Body of pancreas (tissue), 4 donors: Measurements from ENCODE around the gene ALPI. TPM values are rescaled to one million over a fixed set of nuclear protein-coding genes. Genes with fewer than 3 reads are reported as not detected.
"Not testable (repeated sequence)": the region's sequence is repeated elsewhere in the genome, so short reads cannot be mapped to it uniquely, and the experiment has no call there.

Experiments
- ATAC-seq: fragments of 150-250 bp; one replicate; pipeline ENCODE4 v1.9.1; 2016
- DNase-seq, 4 donors: peaks; one replicate each; pipeline ENCODE4 v3.0.0-alpha.2; 2019
- H3K27ac ChIP-seq, 4 donors: fragments of 200-600 bp; sonication (generic); 1 replicate in 3 of 4; 2 replicates in 1 of 4; pipeline versions ENCODE4 v1.5.1 to v1.6.1; 2016 to 2019; ENCODE audit warnings: mild to moderate bottlenecking in 1 of 4, mixed read lengths in 1 of 4, moderate library complexity in 1 of 4
- H3K27me3 ChIP-seq, 2 donors: fragments of 200-600 bp; sonication (generic); one replicate each; pipeline ENCODE4 v1.6.0; 2016; ENCODE audit warnings: mild to moderate bottlenecking in 1 of 2
- H3K36me3 ChIP-seq, 2 donors: fragments of 200-600 bp; sonication (generic); replicated peaks in 1 of 2; 2 replicates each; pipeline ENCODE4 v1.5.1; 2016; ENCODE audit warnings: low read depth in 2 of 2; ENCODE audit not compliant: insufficient read depth in 1 of 2
- H3K4me1 ChIP-seq: fragments of 200-600 bp; sonication (generic); one replicate; pipeline ENCODE4 v1.6.0; 2016
- H3K4me3 ChIP-seq, 2 donors: fragments of 200-600 bp; sonication (generic); 1 replicate in 1 of 2; 2 replicates in 1 of 2; pipeline ENCODE4 v1.5.1; 2016 to 2019
- H3K9me3 ChIP-seq, 3 donors: fragments of 200-600 bp; sonication (generic); 1 replicate in 2 of 3; 2 replicates in 1 of 3; pipeline ENCODE4 v1.5.1; 2016
- POLR2A ChIP-seq, 3 donors: fragments of 450-650 bp; IDR thresholded peaks; one replicate each; pipeline ENCODE4 v1.6.1; 2016; ENCODE audit warnings: antibody characterized with exemption in 3 of 3, mild to moderate bottlenecking in 2 of 3
- WGBS, 2 donors: methylation state at CpG; one replicate each; pipeline ENCODE4 v1.1.5; 2017; 5-methylcytosine and 5-hydroxymethylcytosine counted together
- intact Hi-C: fragments of 100-400 bp; cut with DNase I; formaldehyde crosslinking; loops from one replicate; pipeline ENCODE4 v1.15.1; 2023
- total RNA-seq, 2 donors: library from RNA; depleted of rRNA; stranded (reverse); fragments of >200 nt; gene quantifications; one replicate each; pipeline ENCODE4 v1.1.0, GENCODE V29; 2016
- TF ChIP-seq, protein P1 (sequence below), 7 experiments: fragments of 450-650 bp in 4 of 7; fragments of 200-600 bp in 3 of 7; sonication (generic) in 3 of 7; IDR thresholded peaks; one replicate each; pipeline ENCODE4 v1.5.1; 2016 to 2019; ENCODE audit warnings: antibody characterized with exemption in 7 of 7

The ALPI gene
- total RNA-seq, 2 donors from 2014 or later, result not detected

GRCh38 chr2:232438951-232439757 lies 16.8 kb upstream of the ALPI start:
- Histone ChIP-seq H3K27ac (no peak overlapping the region), H3K9me3 (no peaks in the 10 kb centered on the region), H3K36me3 (no peaks in the 10 kb centered on the region), H3K4me1 (peaks cover 12% of the 10 kb centered on the region), H3K4me3 (no peak overlapping the region), H3K27me3 (no peaks in the 10 kb centered on the region)
- intact Hi-C loops, result loop anchor here (10.0 kb wide), 1 partner anchor 514 kb away; the partner anchor contains the start of gene NPPC
- TF ChIP-seq, protein P1, sequence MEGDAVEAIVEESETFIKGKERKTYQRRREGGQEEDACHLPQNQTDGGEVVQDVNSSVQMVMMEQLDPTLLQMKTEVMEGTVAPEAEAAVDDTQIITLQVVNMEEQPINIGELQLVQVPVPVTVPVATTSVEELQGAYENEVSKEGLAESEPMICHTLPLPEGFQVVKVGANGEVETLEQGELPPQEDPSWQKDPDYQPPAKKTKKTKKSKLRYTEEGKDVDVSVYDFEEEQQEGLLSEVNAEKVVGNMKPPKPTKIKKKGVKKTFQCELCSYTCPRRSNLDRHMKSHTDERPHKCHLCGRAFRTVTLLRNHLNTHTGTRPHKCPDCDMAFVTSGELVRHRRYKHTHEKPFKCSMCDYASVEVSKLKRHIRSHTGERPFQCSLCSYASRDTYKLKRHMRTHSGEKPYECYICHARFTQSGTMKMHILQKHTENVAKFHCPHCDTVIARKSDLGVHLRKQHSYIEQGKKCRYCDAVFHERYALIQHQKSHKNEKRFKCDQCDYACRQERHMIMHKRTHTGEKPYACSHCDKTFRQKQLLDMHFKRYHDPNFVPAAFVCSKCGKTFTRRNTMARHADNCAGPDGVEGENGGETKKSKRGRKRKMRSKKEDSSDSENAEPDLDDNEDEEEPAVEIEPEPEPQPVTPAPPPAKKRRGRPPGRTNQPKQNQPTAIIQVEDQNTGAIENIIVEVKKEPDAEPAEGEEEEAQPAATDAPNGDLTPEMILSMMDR (IDR thresholded peaks at IDR 0.05), result peak in 5 of 7 experiments; percentile 30 to 55 (median 43)
- no peak for TF ChIP-seq POLR2A (IDR thresholded peaks at IDR 0.05)
- 55 to 64% methylated on average over 2 to 20 of the region's 22 CpGs for WGBS, 2 donors
- ATAC-seq (peak; percentile 67), DNase-seq (peak in 3 of 4 donors; percentile 34 to 52 (median 44))

- Histone ChIP-seq H3K9me3 (no peaks in the 10 kb centered on the region), H3K27me3 (no peaks in the 10 kb centered on the region), H3K4me1 (peaks cover 13% of the 10 kb centered on the region), H3K27ac (no peak overlapping the region), H3K36me3 (no peaks in the 10 kb centered on the region), H3K4me3 (no peak overlapping the region)
- WGBS, 2 donors, result 0 to 18% methylated on average over 1 to 3 of the region's 5 CpGs
- ATAC-seq (no peak), DNase-seq (no peak)
- no peak for TF ChIP-seq POLR2A (IDR thresholded peaks at IDR 0.05)
- TF ChIP-seq, protein P1 (IDR thresholded peaks at IDR 0.05), result peak in 2 of 7 experiments; percentile 18 to 31
- intact Hi-C loops, result loop anchor here (10.0 kb wide), 2 partner anchors 515 to 535 kb away; partner anchors contain the start of gene NPPC
Measured at GRCh38 chr2:232439758-232440135, 16.2 kb upstream of the ALPI start.

GRCh38 chr2:232440220-232441018 lies 15.5 kb upstream of the ALPI start:
- peak; percentile 84 for ATAC-seq
- H3K9me3 ChIP-seq, H3K27ac ChIP-seq, H3K4me3 ChIP-seq, H3K27me3 ChIP-seq, H3K36me3 ChIP-seq: not testable (repeated sequence)
- H3K4me1 ChIP-seq, result peaks cover 13% of the 10 kb centered on the region
- WGBS, 2 donors, result 12 to 22% methylated on average over 4 to 14 of the region's 16 CpGs
- intact Hi-C loops, result loop anchor here (10.0 kb wide), 1 partner anchor 536 kb away; no protein-coding TSS in a partner anchor
- TF ChIP-seq, protein P1 (IDR thresholded peaks at IDR 0.05), result peak; percentile 84 to 93 (median 92)
- DNase-seq, result peak; percentile 84 to 92 (median 87)

DNA sequence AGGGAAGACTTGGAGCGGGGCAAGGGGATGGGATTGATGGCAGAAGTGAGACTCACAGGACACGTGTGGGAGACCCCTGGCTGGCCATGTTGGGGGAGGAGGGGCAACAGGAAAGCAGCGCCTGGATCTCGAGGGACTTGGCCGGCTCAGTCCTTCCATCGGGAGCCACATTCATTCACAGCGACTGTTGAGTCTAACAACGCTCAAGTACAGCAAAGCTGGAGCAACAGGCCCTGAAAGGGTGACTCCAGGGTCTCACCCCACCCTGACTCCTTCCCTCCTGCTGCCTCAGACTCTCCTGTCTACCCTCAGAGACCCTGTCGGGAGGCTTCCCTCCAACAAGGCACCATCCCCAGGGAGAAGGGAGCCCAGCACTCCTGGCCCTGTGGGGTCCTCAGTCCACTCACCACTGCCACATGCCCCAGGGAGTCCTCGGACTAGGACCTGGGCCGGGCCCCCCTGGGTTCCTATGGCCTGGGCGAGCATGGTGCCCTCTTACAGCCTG lies 14.8 kb upstream of the ALPI start:
- Histone ChIP-seq H3K36me3 (no peaks in the 10 kb centered on the region), H3K9me3 (no peaks in the 10 kb centered on the region), H3K27me3 (no peaks in the 10 kb centered on the region), H3K27ac (no peak overlapping the region), H3K4me3 (no peak overlapping the region), H3K4me1 (peaks cover 13% of the 10 kb centered on the region)
- intact Hi-C loops, result loop anchor here (10.0 kb wide), 1 partner anchor 536 kb away; no protein-coding TSS in a partner anchor
- TF ChIP-seq POLR2A (IDR thresholded peaks at IDR 0.05), result no peak
- TF ChIP-seq, protein P1 (IDR thresholded peaks at IDR 0.05), result no peak
- WGBS, 2 donors, result 64 to 84% methylated on average over 9 to 12 of the region's 12 CpGs
- DNase-seq, result no peak
- ATAC-seq, result no peak

DNA sequence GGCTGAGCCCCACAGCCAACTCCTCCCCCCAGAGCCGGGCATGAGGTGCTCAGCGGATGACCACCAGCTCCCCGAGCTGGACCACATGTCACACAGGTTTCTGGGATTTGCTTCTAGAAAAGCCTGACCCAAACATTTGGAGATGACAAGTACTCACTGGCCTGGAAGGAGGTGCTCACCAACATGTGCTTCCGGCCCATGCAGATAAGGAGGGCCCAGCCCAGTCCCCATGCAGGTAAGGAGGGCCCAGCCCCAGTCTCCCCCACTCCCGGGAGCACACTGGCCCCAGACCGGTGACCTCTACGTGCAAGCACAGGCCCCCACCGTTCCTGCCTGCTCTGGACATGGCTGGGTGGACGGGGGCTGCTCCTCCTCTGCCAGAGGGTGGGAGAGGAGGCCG lies 14.0 kb upstream of the ALPI start:
- not testable (repeated sequence) for H3K27me3 ChIP-seq, H3K36me3 ChIP-seq, DNase-seq, H3K9me3 ChIP-seq, H3K27ac ChIP-seq, H3K4me3 ChIP-seq, ATAC-seq
- intact Hi-C loops, result loop anchor here (10.0 kb wide), 1 partner anchor 537 kb away; no protein-coding TSS in a partner anchor
- peaks cover 13% of the 10 kb centered on the region for H3K4me1 ChIP-seq
- WGBS, 2 donors, result 88% methylated on average over 4 of the region's 10 CpGs; no CpG with 5 or more reads in 1 of the 2 donors

DNA sequence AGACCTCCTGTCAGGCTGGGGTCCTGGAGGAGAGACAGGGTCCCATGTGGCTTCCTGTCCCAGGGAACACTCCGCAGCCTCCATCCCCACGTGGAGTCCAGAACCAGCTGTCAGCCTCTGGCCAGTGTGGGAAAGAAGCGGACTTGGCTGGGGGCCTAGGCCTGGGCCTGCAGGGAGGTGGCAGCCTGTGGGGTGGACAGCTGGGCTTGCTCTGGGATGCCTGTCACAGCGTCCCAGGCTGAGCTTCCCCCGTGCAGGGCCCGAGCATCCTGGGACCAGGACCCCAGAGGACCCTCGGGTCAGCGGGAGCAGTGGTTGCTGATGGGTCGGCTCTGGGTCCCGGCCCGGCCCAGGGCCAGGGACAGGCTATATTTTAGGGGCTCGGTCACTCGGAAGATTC lies 13.5 kb upstream of the ALPI start:
- H3K4me3 ChIP-seq, H3K27ac ChIP-seq, H3K9me3 ChIP-seq, H3K27me3 ChIP-seq, H3K36me3 ChIP-seq, DNase-seq, ATAC-seq: not testable (repeated sequence)
- intact Hi-C loops, result loop anchor here (10.0 kb wide), 1 partner anchor 538 kb away; no protein-coding TSS in a partner anchor
- peaks cover 13% of the 10 kb centered on the region for H3K4me1 ChIP-seq
- WGBS, 2 donors, result 71% methylated on average over 9 of the region's 13 CpGs; no CpG with 5 or more reads in 1 of the 2 donors

- H3K36me3 ChIP-seq, H3K4me3 ChIP-seq, H3K27ac ChIP-seq, DNase-seq, ATAC-seq, H3K9me3 ChIP-seq, H3K27me3 ChIP-seq: not testable (repeated sequence)
- WGBS, 2 donors, result 67% methylated on average over 2 of the region's 13 CpGs; no CpG with 5 or more reads in 1 of the 2 donors
- peaks cover 13% of the 10 kb centered on the region for H3K4me1 ChIP-seq
- intact Hi-C loops, result loop anchor here (10.0 kb wide), 1 partner anchor 538 kb away; no protein-coding TSS in a partner anchor
Measured at GRCh38 chr2:232443047-232443446, 12.9 kb upstream of the ALPI start.
